Measurements from ENCODE around the gene DQX1.
"Not testable (repeated sequence)": the region's sequence is repeated elsewhere in the genome, so short reads cannot be mapped to it uniquely, and the experiment has no call there.

DNA sequence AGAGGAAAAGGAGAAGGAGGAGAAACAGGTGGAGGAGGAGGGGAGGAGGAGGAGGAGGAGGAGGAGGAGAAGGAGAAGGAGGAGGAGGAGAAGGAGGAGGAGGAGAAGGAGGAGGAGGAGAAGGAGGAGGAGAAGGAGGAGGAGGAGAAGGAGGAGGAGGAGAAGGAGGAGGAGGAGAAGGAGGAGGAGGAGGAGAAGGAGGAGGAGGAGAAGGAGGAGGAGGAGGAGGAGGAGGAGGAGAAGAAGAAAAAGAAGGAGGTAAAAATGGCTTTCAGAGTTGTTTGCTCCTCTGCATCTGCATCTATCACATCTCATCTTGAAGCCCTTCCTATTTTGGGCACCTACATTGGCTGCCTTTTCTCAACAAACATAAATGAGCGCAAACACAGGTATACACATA lies 35.0 kb upstream of the DQX1 start:
- TF ChIP-seq, protein P1, sequence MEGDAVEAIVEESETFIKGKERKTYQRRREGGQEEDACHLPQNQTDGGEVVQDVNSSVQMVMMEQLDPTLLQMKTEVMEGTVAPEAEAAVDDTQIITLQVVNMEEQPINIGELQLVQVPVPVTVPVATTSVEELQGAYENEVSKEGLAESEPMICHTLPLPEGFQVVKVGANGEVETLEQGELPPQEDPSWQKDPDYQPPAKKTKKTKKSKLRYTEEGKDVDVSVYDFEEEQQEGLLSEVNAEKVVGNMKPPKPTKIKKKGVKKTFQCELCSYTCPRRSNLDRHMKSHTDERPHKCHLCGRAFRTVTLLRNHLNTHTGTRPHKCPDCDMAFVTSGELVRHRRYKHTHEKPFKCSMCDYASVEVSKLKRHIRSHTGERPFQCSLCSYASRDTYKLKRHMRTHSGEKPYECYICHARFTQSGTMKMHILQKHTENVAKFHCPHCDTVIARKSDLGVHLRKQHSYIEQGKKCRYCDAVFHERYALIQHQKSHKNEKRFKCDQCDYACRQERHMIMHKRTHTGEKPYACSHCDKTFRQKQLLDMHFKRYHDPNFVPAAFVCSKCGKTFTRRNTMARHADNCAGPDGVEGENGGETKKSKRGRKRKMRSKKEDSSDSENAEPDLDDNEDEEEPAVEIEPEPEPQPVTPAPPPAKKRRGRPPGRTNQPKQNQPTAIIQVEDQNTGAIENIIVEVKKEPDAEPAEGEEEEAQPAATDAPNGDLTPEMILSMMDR (IDR thresholded peaks at IDR 0.05; ENCODE audit: low read depth, low read length, missing input control) = not testable (repeated sequence)
- TF ChIP-seq JUND (IDR thresholded peaks at IDR 0.05) = not testable (repeated sequence)

All from liver (tissue), 3 donors.